A673 (cell line): ENCODE results near the gene CHIT1.

Experiments used
- EZH2 ChIP-seq: fragments of 200-600 bp; sonication (generic); IDR thresholded peaks from 2 replicates; pipeline ENCODE4 v1.6.1; 2017; ENCODE audit warnings: borderline replicate concordance, low read depth, mild to moderate bottlenecking, mixed read lengths, antibody characterized with exemption, low read length; ENCODE audit not compliant: poor library complexity, severe bottlenecking
- TF ChIP-seq, protein P1 (sequence below): fragments of 300-800, 200-600 bp; sonication (generic); conservative IDR thresholded peaks from 2 replicates; pipeline ENCODE4 v1.5.1; 2017; ENCODE audit warnings: low read depth, mild to moderate bottlenecking, antibody characterized with exemption, low read length, moderate library complexity, mixed read lengths

DNA sequence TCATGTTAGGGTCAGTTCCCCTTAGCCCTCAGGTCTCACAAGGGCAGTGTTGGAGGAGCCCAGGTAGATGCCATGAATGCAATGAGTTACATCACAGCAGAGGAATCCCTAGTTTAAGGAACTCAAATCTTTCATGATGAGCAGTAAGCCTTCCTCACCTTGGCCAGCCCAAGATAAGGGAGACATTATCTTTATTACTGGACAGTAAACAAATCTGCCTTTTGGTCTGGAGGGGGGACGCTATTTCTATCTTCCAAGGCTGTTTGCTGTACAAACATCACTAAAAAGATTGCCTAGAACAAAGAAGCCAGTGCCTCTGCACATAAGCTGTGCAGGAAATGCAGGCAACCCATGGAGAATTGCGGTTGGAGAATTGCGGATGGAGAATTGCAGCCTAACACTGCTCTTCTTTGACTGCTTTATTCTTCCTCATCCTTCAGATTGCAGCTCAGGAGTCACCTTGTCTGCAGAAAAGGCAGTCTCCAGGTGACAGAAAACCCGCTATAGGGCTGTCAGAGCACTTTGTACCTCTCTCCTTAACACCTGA is 40.7 kb downstream of the CHIT1 start:
- TF ChIP-seq, protein P1, sequence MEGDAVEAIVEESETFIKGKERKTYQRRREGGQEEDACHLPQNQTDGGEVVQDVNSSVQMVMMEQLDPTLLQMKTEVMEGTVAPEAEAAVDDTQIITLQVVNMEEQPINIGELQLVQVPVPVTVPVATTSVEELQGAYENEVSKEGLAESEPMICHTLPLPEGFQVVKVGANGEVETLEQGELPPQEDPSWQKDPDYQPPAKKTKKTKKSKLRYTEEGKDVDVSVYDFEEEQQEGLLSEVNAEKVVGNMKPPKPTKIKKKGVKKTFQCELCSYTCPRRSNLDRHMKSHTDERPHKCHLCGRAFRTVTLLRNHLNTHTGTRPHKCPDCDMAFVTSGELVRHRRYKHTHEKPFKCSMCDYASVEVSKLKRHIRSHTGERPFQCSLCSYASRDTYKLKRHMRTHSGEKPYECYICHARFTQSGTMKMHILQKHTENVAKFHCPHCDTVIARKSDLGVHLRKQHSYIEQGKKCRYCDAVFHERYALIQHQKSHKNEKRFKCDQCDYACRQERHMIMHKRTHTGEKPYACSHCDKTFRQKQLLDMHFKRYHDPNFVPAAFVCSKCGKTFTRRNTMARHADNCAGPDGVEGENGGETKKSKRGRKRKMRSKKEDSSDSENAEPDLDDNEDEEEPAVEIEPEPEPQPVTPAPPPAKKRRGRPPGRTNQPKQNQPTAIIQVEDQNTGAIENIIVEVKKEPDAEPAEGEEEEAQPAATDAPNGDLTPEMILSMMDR = no peak
- TF ChIP-seq EZH2 = no peak
